ENCODE measurements around the gene ADCY10.

ADCY10 gene

GRCh38 chr1:167829868-167830267 is 84.1 kb downstream of the ADCY10 start:
- H3K4me2 ChIP-seq (ENCODE audit: low read length) = no peak overlapping the region
- H3K9me3 ChIP-seq (ENCODE audit: insufficient read depth, low read length) = no peaks in the 10 kb centered on the region
- H3K79me2 ChIP-seq (ENCODE audit: low read length) = no peaks in the 10 kb centered on the region
- no peak overlapping the region for H3K9ac ChIP-seq (ENCODE audit: low read length)
- no peaks in the 10 kb centered on the region for H3K36me3 ChIP-seq (replicated peaks; ENCODE audit: low read depth, low read length)
- peaks cover 7% of the 10 kb centered on the region for H3K4me1 ChIP-seq (ENCODE audit: low read length)
- H3K4me3 ChIP-seq (ENCODE audit: low read length) = no peak overlapping the region
- no peak overlapping the region for H2AFZ ChIP-seq (ENCODE audit: low read depth, low read length)
- no peaks in the 10 kb centered on the region for H4K20me1 ChIP-seq (ENCODE audit: insufficient read depth, low read length)
- TF ChIP-seq EZH2phosphoT487 (IDR thresholded peaks at IDR 0.05; ENCODE audit: low read depth) (no peak), CTCF (IDR thresholded peaks at IDR 0.05; ENCODE audit: low read depth, low read length) (no peak)
- H3K27ac ChIP-seq (ENCODE audit: low read length) = no peak overlapping the region
- peaks cover 3% of the 10 kb centered on the region; the same call in 1 of the 2 replicates for H3K27me3 ChIP-seq (ENCODE audit: low read depth, low read length)

- Histone ChIP-seq H4K20me1 (ENCODE audit: insufficient read depth, low read length) (no peaks in the 10 kb centered on the region), H3K36me3 (replicated peaks; ENCODE audit: low read depth, low read length) (no peaks in the 10 kb centered on the region), H3K27ac (ENCODE audit: low read length) (no peak overlapping the region), H3K79me2 (ENCODE audit: low read length) (no peaks in the 10 kb centered on the region), H3K4me3 (ENCODE audit: low read length) (no peak overlapping the region), H3K4me2 (ENCODE audit: low read length) (no peak overlapping the region), H3K27me3 (ENCODE audit: low read depth, low read length) (no peaks in the 10 kb centered on the region), H3K9me3 (ENCODE audit: insufficient read depth, low read length) (no peaks in the 10 kb centered on the region), H2AFZ (ENCODE audit: low read depth, low read length) (no peak overlapping the region), H3K4me1 (ENCODE audit: low read length) (no peaks in the 10 kb centered on the region), H3K9ac (ENCODE audit: low read length) (no peak overlapping the region)
- TF ChIP-seq EZH2phosphoT487 (IDR thresholded peaks at IDR 0.05; ENCODE audit: low read depth) = no peak
- TF ChIP-seq CTCF (IDR thresholded peaks at IDR 0.05; ENCODE audit: low read depth, low read length) = no peak
Measured at GRCh38 chr1:167826127-167826526, 87.8 kb downstream of the ADCY10 start.

GRCh38 chr1:167825419-167826079 is 88.4 kb downstream of the ADCY10 start:
- no peak overlapping the region for H3K4me3 ChIP-seq (ENCODE audit: low read length)
- no peak overlapping the region for H3K4me2 ChIP-seq (ENCODE audit: low read length)
- H3K79me2 ChIP-seq (ENCODE audit: low read length) = no peaks in the 10 kb centered on the region
- no peaks in the 10 kb centered on the region for H3K4me1 ChIP-seq (ENCODE audit: low read length)
- H3K9me3 ChIP-seq (ENCODE audit: insufficient read depth, low read length) = no peaks in the 10 kb centered on the region
- no peak overlapping the region for H3K9ac ChIP-seq (ENCODE audit: low read length)
- H3K36me3 ChIP-seq (replicated peaks; ENCODE audit: low read depth, low read length) = no peaks in the 10 kb centered on the region
- no peak overlapping the region for H3K27ac ChIP-seq (ENCODE audit: low read length)
- no peak for TF ChIP-seq EZH2phosphoT487 (IDR thresholded peaks at IDR 0.05; ENCODE audit: low read depth)
- TF ChIP-seq CTCF (IDR thresholded peaks at IDR 0.05; ENCODE audit: low read depth, low read length) = no peak
- no peaks in the 10 kb centered on the region for H4K20me1 ChIP-seq (ENCODE audit: insufficient read depth, low read length)
- no peaks in the 10 kb centered on the region for H3K27me3 ChIP-seq (ENCODE audit: low read depth, low read length)
- H2AFZ ChIP-seq (ENCODE audit: low read depth, low read length) = no peak overlapping the region

GRCh38 chr1:167824163-167824794 is 89.7 kb downstream of the ADCY10 start:
- TF ChIP-seq CTCF (IDR thresholded peaks at IDR 0.05; ENCODE audit: low read depth, low read length) (no peak), EZH2phosphoT487 (IDR thresholded peaks at IDR 0.05; ENCODE audit: low read depth) (no peak)
- Histone ChIP-seq H3K9ac (ENCODE audit: low read length) (no peak overlapping the region), H3K27ac (ENCODE audit: low read length) (no peak overlapping the region), H3K9me3 (ENCODE audit: insufficient read depth, low read length) (no peaks in the 10 kb centered on the region), H3K4me2 (ENCODE audit: low read length) (no peak overlapping the region), H2AFZ (ENCODE audit: low read depth, low read length) (no peak overlapping the region), H3K4me1 (ENCODE audit: low read length) (no peaks in the 10 kb centered on the region), H3K27me3 (ENCODE audit: low read depth, low read length) (no peaks in the 10 kb centered on the region), H4K20me1 (ENCODE audit: insufficient read depth, low read length) (no peaks in the 10 kb centered on the region), H3K4me3 (ENCODE audit: low read length) (no peak overlapping the region), H3K79me2 (ENCODE audit: low read length) (no peaks in the 10 kb centered on the region), H3K36me3 (replicated peaks; ENCODE audit: low read depth, low read length) (no peaks in the 10 kb centered on the region)

Data from OCI-LY3 (cell line).